Measurements from ENCODE around the gene MLXIP.

Gene MLXIP

DNA sequence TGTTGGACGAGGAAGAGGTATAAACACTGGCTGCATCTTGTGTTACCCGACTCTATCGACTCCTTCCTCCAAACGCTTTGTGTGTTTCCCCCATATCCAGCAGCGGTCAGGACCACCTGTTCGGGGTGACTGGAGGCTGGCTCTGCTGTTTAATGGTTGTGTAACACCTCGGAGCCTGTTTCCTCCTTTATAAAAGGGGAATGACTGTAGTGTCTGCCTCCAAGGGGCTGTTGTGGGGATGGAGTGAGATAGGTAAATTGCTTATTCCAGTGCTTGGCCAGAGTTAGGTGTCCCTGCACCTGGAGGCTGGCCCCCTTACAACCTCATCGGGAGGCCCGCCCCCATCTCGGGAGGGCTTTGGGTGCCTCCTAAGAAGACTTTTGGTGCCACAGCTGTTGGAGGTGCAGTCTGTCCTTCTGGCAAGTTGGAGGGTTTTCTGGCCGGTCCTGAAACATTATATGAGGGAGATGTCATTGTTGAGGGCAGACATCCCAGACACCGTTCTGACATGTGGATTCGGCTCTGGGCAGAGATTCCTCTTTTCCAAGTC is 1.1 kb downstream of the MLXIP start:
- DNase-seq, result no peak

DNA sequence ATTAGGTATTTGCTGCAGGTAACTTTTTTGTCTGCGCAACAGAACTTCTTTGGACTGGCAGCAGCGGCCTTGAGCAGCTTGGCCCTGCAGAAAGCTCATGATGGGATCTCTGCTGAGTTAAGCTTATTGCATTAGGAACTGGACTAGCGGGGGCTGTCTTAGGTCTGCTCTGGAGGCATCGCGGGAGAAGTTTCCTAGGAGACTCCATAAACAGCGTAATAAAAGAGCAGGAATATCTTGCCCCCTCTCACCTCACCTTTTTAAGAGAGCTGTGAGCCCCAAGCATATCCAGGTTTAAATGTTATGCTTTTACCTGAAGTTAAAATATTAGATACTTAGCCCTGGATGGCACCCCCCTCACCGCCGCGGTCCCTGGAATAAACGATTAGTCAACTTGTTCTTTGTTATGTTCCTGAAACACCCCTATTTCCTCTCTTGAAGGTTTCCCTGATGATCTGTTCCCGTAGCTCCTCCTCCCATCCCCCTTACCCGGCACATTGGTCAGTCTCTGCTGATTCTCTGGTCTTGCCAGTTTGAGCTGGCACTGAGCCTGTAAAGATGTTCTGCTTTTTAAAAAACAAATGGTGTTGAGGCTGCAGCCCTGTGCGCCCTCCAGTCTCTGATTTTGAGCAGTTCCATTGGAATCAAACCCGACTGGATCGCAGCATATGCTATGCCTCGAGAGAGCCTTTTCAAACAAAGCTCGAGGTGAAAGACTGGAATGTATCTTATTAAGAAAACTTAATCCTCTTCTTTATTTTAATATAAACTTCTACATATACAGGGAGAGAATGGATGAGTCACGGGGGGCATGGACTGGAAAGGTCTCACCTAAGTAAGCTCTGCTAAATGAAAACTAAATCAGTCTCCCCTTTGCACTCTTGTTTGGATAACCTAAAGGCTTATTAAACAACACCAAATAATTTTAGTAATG is 1.9 kb downstream of the MLXIP start:
- peak; percentile 20 to 33 for DNase-seq

DNA sequence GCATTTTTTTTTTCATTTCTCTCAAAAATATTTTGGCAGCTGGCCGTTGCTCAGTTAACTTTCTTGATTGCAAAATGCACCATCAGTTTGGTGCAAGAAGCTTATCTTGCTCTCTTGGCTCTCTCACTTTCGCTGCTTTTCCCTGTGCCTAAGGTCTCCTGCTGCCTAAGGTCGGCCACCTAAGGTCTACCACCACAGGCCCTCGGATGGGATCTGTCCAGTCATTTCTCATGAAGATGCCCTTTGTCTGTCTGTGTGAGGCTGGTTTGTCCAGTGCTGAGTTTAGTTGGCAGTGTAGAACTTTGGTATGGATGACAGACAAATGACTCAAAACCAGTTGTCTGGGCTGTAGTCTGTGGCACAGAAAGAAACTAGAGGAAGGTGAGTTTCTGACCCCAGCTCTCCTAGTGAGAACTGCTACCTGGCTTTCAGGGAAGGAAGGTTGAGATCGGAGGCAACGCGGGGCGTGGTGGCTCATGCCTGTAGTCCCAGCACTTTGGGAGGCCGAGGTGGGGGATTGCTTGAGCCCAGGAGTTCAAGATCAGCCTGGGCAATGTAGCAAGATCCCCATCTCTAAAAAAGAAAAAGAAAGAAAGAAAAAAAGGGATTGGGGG is 2.6 kb downstream of the MLXIP start:
- no peak for DNase-seq

DNA sequence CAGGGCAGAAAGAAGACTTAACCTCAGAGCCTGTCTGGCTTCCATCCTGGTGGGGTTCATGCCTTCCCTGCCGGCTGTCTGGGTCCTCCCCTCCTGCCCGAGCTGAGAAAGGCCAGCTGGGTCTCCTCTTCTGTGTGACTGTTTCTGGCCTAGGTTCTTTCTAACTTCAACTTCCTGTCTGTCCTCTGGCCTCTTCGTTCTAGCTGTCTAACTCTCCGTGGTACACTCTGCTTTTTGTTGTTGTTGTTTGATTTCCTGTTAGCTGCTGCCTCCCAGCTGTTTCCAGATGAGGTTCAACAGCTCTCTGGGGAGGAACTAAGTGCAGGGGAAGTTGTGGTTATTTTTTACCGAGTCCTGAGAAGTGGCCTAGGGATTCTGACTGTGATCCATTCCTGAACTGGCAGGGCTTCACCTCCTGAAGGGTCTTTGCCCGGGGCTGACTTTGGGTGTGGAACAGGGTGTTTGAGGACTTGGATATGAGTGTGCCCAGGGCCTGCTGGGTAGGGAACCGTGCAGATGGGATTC is 3.2 kb downstream of the MLXIP start:
- no peak for DNase-seq

DNA sequence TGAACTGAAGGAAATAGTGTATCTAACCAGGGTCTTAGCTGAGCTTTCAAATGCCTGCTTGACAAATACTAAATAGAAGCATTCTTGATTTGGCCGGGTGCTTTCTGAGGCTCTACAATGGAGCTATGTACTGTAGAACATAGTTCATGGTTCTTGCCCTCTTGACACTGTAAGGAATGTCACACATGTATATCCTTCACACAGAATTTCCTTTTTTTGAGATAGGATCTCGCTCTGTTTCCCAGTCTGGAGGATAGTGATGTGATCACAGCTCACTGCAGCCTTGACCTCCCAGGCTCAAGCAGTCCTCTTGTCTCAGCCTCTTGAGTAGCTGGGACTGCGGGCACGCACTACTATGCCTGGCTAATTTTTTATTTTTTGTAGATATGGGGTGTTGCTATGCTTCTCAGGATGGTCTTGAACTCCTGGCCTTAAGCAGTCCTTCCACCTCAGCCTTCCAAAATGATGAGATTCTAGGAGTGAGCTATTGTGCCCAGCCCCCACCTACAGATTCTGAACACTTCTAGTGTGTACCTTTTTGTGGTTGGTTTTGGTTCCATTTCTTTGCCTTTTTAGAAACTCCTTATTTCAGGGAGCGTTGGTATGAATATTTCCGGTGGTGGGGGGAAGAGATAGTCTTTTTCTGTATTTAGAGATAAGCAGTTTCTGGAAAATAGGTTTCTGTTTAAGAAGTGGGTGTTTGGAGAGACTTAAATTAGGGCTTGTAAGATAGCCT is 4.2 kb downstream of the MLXIP start:
- DNase-seq, result no peak

DNA sequence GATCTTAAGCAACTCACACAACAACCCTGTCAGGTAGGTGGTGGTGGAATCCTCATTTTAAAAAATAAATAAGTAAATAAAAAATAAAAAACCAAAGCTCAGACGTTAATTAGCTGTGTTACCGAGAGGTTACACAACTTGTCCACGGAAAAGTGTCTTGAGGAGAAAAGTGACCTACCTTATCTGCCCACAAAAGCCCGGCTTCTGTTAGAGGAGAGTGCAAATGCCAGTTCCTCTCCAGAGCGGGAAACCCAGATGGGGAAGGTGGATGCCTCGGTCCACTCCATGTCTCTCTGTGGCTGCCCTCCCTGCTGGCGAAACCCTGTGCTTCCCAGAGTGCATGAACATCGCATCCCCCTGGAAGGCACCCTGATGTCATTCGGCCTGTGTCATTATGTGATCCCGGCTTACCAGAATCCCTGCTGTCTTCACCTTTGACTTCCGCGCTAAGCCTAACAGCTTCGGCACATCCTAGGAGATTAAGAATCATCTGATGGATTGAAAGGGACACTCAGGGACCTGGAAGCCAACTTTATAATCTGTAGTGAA is 6.4 kb downstream of the MLXIP start:
- DNase-seq, result no peak

DNA sequence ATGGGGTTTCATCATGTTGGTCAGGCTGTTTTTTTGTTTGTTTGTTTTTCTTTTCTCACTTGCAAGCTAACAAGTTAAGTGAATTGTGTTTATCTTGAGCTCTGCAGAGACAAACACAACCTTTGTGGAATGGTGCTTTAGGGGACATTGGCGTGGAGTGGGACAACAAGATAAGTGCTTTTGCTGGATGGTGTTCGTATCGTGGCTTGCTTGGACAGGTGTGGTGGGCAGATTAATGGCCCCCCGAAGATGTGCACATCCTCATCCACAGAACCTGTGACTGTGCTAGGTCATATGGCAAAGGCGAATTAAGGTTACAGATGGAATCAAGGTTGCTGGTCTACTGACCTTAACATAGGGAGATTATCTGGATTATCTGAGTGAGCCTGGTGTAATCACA is 7.0 kb downstream of the MLXIP start:
- DNase-seq, result no peak

DNA sequence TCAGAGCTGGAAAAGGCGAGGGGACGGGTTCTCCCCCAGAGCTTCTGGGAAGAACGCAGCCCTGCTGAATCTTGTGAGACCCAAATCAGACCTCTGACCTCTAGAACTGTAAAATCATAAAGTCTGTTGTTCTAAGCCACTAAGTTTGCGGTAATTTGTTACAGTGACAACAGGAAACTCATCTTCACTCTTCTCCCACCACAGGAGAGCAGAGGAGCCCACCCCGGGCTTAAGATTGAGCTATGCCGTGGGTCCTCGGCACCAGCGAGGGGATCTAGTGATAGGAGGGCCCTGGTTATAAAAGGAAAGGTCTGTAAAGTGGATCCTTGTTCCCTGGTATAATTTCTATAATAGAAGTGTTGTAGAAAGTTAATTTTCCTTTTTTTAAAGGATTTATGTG is 7.6 kb downstream of the MLXIP start:
- DNase-seq, result no peak

DNA sequence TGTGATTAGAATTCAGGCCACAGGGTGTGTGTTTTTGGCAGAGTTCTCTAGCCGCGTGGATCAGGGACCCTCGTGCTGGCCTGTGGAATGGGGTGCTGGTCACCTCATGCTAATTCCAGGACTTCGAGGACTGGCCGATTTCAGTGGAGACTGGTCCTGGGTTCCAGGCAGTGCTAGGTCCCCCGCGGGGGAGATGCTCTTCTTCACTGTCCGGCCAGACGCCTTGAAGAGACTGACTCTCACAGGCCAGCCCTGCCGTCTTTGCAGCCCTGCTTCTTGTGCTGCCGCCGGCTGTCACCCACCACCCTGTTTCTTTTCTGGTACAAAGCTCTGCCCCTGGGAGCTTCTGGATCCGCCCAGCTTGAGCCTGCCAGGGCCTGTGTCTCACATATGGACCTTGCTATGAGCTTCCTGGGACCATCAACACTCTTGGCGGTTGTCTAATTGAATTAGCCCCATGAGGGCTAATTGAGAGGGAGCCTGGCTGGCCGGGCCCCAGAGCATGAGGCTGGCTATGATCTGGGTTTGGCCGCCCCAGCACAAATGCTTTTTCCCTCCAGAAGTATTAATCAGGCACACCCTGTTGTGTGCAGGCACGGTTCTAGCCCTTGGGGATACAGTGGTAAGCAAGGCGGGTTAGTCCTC is 8.2 kb downstream of the MLXIP start:
- DNase-seq, result no peak

DNA sequence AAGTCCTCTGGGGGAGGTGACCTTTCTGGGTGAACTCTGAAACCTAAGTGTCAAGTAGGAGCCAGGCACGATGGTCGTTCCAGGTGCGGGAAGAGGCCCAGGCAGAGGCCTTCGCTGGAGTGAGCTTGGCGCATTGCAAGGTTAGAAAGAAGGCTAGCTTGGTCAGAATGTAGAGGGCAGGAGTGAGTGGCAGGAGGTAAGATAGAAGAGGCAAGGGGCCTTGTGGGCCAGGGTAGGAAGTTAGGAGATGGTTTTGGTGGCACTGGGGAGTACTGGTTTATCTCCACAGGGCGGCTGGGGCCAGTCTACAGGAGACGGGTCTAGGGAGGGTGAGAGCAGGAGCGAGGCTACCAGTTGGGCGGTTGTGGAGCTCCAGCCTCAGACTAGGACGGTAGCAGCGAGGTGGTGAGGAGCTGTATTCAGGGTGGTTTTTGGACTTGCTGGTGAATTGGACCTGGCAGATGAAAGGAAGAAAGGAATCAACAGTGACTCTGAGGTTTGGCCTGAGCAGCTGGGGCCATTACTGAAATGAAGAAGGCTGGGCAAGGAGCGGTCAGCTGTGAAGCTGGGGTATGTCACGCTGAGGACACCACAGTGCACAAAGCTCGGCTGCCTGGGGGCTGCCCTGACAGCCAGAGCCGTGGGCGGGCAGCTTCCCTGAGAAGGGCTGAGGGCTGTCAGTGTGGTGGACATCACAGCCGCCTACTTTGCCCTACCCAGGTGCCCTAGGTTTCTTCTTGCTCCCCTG is 9.0 kb downstream of the MLXIP start:
- DNase-seq, result no peak

DNA sequence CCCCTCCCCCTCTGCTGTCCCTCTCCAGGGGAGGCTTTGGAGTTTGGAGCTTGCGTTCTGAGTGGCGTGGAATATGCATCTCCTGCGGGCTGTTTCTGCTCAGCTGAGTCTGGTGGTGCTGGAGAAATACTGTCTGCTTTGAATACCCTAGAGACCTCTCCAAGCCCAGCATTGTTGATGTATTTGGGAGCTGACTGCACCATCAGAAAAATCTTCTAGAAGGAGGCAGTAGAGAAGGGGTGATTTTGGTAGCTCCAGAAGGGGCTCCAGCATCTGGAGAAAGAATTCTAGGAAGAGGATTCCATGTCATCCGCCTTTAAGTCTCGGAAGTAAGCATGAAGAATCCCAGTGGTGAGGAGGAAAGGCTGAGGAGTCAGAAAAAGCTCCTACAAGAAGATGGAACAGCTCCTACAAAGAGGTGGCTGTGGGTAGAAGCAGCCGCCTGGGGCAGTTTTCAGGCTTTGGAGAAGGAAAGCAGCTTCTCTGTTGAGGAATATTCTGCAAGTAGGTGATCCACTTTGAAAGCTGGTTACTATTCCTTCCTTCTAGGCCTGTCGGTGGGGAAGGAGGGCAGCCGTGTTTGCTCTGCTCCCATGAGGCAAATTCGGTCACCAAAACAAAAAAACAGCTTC is 9.7 kb downstream of the MLXIP start:
- DNase-seq, result no peak

DNA sequence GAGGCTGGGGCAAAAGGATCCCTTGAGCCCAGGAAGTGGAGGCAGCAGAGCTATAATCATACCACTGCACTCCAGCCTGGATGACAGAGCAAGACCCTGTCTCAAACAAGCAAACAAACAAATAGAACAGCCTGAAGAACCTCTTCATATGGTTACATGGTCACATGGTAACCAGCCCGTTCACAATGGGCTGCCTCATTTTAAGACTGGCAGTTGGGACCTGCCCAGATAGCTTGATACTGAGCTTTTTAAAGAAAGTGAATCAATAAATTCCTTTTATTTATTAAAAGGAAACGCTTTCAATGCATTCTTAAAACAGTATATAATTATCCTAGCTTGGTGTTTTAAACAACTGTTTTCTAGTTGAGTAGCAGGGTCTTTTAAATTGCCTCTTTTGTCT is 10.5 kb downstream of the MLXIP start:
- DNase-seq, result no peak

DNA sequence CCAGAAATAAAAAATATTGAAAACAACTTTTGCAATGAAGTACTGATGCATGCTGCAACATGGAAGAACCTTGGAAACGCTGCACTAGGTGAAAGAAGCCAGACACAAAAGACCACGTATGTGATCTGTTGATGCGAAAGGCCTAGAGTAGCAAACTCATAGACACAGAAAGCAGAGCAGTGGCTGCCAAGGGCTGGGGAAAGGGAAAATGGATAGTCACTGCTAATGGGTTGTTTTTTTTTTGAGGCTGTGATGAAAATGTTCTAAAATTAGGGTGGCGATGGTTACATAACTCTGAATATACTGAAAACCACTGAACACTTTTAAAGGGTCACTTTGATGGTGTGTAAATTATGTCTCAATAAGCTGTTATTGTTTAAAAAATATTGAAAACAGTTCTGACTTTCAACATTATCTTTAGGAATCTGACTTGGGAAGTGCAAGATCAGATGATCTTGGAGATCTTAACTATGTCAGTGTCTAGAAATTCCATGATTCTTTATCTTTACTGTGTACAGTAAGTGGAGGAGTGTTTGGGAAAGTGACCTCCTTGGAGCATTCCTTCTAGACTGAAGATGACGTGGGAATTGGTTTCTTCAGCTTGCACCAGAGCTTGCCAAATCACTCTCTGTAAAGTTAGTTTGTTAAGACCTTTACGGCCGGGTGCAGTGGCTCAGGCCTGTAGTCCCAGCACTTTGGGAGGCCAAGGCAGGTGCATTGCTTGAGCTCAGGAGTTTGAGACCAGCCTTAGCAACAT is 12.4 kb downstream of the MLXIP start:
- DNase-seq, result no peak

DNA sequence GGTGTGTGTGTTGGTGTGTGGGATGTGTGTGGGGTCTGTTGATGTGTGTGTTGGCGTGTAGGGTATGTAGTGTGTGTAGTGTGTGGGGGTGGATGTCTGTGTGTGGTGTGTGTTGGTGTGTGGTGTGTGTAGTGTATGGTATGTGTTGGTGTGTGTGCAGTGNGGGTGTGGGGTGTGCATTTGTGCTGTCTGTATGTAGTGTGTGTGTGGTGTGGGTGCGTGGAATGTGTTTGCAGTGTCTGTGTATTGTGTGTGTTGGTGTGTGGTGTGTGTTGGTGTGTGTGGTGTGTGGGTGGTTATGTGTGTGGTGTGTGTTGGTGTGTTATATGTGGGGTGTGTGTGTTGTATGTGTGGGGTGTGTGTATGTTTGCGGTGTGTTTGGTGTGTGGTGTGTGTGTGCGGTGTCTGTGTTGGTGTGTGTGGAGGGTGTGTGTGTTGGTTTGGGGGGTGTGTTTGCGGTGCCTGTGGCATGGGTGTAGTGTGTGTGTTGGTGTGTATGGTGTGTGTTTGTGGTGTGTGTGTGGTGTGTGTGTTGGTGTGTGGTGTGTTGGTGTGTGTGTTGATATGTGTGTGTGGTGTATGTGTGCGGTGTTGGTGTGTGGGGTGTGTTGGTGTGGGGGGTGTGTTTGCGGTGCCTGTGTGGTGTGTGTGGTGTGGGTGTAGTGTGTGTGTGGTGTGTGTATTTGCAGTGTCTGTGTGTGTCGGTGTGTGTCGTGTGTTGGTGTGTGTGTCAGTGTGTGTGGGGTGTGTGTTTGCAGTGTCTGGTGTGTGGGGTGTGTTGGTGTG is 14.7 kb downstream of the MLXIP start:
- DNase-seq, result no peak

DNA sequence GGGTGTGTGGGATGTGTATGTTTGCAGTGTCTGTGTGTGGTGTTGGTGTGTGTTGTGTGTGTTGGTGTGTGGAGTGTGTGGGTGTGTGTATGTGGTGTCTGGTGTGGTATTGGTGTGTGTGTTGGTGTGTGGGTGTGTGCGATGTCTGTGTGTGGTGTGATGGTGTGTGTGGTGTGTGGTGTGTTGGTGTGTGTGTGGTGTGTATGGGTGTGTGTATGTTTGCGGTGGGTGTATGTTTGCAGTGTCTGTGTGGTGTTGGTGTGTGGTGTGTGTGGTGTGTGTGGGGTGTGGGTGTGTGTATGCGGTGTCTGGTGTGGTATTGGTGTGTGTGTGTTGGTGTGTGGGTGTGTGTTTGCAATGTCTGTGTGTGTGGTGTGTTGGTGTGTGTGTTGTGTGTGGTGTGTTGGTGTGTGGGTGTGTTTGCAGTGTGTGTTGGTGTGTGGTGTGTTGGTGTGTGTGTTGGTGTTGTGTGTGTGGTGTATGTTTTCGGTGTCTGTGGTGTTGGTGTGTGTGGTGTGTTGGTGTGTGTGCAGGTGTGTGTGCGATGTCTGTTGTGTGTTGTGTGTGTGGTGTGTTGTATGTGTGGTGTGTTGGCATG is 15.7 kb downstream of the MLXIP start:
- no peak for DNase-seq

DNA sequence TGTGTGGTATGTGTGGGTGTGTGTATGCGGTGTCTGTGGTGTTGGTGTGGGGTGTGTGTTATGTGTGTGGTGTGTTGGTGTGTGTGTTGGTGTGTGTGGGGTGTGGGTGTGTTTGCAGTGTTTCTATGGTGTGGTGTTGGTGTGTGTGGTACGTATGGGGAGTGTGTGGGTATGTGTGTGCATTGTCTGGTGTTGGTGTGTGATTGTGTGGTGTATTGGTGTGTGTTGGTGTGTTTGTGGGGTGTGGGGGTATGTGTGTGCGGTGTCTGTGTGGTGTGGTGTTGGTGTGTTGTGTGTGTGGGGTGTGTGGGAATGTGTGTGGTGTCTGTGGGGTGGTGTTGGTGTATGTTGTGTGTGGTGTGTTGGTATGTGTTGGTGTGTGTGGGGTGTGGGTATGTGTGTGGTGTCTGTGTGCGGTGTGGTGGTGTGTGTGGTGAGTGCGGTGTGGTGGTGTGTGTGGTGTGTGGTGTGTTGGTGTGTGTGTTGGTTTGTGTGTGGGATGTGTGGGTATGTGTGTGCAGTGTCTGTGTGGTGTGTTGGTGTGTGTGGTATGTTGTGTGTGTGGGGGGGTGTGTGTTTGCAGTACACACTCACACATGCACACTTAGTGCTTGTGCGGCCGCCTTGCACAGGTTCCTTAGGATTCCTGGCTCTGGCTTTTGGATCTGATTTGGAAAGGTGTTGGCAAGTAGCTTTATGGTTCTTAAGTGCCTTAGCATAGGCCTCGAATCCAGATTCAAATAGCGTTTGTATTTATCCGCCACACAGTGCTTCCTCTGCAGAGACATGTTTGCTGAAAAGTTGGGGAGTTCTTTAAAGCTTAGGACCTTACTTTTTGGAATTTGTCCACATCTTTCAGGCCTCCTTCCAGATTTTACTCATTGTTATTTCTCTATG is 16.4 kb downstream of the MLXIP start:
- DNase-seq, result no peak

DNA sequence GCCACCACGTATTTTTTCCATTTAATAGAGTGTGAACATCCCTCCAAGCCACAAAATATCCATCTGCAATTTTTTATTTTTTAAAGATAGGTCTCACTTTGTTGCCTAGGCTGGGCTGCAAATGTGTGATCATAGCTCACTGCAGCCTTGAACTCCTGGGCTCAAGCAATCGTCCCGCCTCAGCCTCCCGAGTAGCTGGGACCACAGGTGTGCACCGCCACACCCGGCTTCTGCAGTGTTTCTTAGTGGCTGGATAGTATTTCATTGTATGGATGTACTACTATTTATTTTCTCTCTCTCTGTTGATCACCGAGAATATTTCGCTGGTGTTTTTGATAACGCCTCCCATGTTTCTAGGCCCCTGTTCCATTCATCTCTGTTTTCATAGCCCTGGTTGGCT is 17.5 kb downstream of the MLXIP start:
- DNase-seq, result no peak

DNA sequence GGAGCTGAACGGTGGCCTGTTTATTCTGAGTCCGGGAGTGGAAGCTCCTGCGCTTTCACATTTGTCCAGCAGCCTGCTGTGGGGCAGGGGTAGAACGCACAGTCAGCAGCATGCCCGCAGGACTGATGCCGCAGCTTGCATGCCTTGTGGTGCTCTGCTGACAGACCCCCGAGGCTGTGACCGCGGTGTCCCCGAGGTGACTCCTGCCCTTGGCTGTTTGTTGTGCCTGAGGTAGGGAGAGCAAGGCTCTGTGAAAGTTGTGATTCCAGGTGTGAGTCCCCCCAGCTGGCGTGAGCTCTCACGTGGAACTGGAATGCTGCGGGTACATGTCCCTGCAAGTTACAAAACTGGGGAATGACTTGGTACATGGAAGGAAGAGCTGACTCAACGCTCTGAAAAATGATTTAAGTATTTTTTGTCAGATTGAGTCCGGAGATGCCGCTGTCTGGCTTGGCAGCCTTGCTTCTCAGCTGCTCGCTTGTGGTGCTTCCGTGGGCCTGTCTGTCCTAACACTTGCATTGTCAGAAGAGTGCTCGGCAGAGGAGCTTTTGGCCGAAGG is 18.1 kb downstream of the MLXIP start:
- DNase-seq, result no peak
